Thymus (tissue), 11 donors: ENCODE measurements around the gene RPS6KB2. TPM values are rescaled to one million over a fixed set of nuclear protein-coding genes. Genes with fewer than 3 reads are reported as not detected.
A peak's percentile ranks its signal among the peaks of the same experiment; 100 is the strongest.

Source experiments
- DNase-seq, 9 donors: peaks; one replicate each; pipeline ENCODE4 v3.0.0-alpha.2; 2013; ENCODE audit warnings: low spot score in 9 of 9, low read depth in 6 of 9, missing footprints in 1 of 9
- H3K27ac ChIP-seq, 2 donors: one replicate each; pipeline ENCODE4 v1.5.1; 2013; ENCODE audit warnings: control low read depth in 1 of 2, low read depth in 1 of 2, low read length in 1 of 2, mild to moderate bottlenecking in 1 of 2, moderate library complexity in 1 of 2
- H3K27me3 ChIP-seq, 2 donors: one replicate each; pipeline ENCODE4 v1.5.1; 2013; ENCODE audit warnings: low read length in 1 of 2; ENCODE audit not compliant: control insufficient read depth in 2 of 2, insufficient read depth in 1 of 2
- H3K36me3 ChIP-seq, 2 donors: one replicate each; pipeline ENCODE4 v1.5.1; 2013; ENCODE audit warnings: low read length in 1 of 2, mild to moderate bottlenecking in 1 of 2, moderate library complexity in 1 of 2; ENCODE audit not compliant: control insufficient read depth in 2 of 2, insufficient read depth in 2 of 2
- H3K4me1 ChIP-seq, 2 donors: one replicate each; pipeline ENCODE4 v1.5.1; 2013; ENCODE audit warnings: low read length in 2 of 2; ENCODE audit not compliant: control insufficient read depth in 2 of 2, insufficient read depth in 2 of 2
- H3K4me3 ChIP-seq, 2 donors: one replicate each; pipeline ENCODE4 v1.5.1; 2013; ENCODE audit warnings: low read length in 2 of 2, control low read depth in 1 of 2, mild to moderate bottlenecking in 1 of 2
- H3K9me3 ChIP-seq, 2 donors: one replicate each; pipeline ENCODE4 v1.5.1; 2013; ENCODE audit warnings: low read length in 1 of 2, mild to moderate bottlenecking in 1 of 2; ENCODE audit not compliant: control insufficient read depth in 2 of 2, insufficient read depth in 1 of 2
- WGBS: extraction: QIAGEN DNeasy Blood & Tissue Kit; methylation state at CpG from one replicate; pipeline ENCODE4 v1.1.7; 2013; 5-methylcytosine and 5-hydroxymethylcytosine counted together
- polyA plus RNA-seq: library from polyadenylated mRNA; stranded (reverse); fragments of 200-250 nt; gene quantifications from one replicate; pipeline ENCODE4 v1.2.3, GENCODE V29; 2013
- total RNA-seq: library from RNA; stranded (reverse); fragments of 120-200 nt; gene quantifications from one replicate; pipeline ENCODE4 v1.2.4, GENCODE V29; 2013
- donor health status: healthy.

Gene RPS6KB2
- total and polyA plus RNA-seq, 2 donors: 50.1 to 76.8 TPM

DNA sequence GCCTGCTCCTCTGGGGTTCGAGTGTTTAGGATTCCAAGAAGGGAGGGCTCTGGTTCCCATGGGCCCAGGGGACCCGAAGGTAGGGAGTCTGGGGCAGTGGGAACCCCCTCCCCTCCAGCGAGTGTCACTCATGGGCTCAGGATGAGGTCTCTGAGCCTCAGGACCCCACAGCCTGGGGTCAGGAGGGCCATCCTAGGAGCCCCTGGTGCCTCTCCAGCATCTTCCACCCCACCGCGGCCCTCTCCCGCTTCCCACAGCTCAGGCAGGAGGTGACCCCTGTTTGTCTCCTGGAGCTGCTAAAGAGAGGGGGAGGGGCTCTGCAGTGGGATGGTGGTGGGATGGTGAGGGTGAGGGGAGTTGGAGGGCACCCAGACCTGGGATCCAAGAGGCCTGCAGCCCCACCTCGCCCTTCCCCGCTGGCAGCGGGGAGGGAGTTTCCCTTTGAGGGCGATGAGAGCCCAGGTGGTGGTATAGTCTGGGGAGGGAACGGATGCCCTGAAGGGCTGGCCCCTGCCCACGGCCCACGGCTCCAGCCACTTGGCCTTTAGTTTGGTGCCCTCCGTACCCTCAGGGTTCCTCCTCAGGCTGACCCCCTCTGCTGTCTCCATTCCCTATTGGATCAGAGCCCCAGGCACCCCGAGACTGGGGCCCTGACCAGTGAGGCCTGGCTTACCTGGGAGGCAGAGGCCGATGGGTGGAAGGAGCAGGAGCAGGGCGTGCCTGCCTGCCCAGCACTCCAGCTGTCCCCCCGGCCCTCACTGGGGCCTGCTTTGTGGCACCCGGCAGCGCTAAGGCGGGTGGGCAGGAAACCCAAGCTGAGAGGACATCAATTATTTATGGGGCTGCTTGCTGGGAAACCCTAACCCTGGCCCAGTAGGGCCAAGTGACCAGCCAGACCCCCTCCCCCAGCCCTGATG, 25.8 kb downstream of the RPS6KB2 start:
- no peak for DNase-seq
- H3K9me3 ChIP-seq: no peaks in the 10 kb centered on the region
- H3K4me3 ChIP-seq: no peak overlapping the region
- WGBS: 96% methylated on average over 21 of the region's 21 CpGs
- H3K4me1 ChIP-seq: peaks cover 0 to 25% of the 10 kb centered on the region in 2 donors
- no peaks in the 10 kb centered on the region for H3K36me3 ChIP-seq
- no peaks in the 10 kb centered on the region for H3K27me3 ChIP-seq
- H3K27ac ChIP-seq: no peak overlapping the region

DNA sequence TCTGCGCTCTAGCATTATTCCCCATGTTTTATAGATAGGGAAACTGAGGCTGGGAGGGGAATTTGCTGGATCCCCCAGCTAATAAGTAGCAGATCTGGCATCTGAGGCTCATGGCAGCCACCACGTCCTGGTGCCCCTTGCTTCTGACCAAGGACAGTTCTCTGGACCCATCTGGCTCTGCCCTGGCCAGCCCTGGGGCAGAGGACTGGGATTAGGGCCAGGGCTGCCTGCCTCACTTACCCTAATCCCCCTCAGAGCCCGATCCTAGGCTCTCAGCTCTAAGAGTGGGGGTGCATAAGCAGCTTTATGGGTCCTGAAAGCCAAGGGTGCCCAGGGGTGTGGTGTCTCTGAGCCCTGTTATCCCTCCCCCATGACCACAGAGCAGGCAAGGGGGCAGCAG, 26.8 kb downstream of the RPS6KB2 start, which contains the start of gene CABP4:
Gene CABP4 (plus strand): TSS at position 301 of the 400 bp plus-strand sequence. CDS start 70 bp downstream, at position 371.
- H3K27me3 ChIP-seq: no peaks in the 10 kb centered on the region
- no peak for DNase-seq
- H3K27ac ChIP-seq: no peak within 1 kb of the TSS
- H3K9me3 ChIP-seq: no peaks in the 10 kb centered on the region
- 96% methylated on average over 3 of the region's 3 CpGs for WGBS
- no peaks in the 10 kb centered on the region for H3K36me3 ChIP-seq
- H3K4me1 ChIP-seq: peaks cover 0 to 15% of the 10 kb centered on the region in 2 donors
- H3K4me3 ChIP-seq: no peak within 1 kb of the TSS

GRCh38 chr11:67456068-67456705, 27.9 kb downstream of the RPS6KB2 start:
- peaks cover 0 to 4% of the 10 kb centered on the region in 2 donors for H3K4me1 ChIP-seq
- H3K9me3 ChIP-seq: no peaks in the 10 kb centered on the region
- 97% methylated on average over 25 of the region's 25 CpGs for WGBS
- no peak overlapping the region for H3K4me3 ChIP-seq
- no peak for DNase-seq
- no peak overlapping the region for H3K27ac ChIP-seq
- no peaks in the 10 kb centered on the region for H3K27me3 ChIP-seq
- no peaks in the 10 kb centered on the region for H3K36me3 ChIP-seq

GRCh38 chr11:67457453-67457852, 29.2 kb downstream of the RPS6KB2 start:
- WGBS: 98% methylated on average over 12 of the region's 12 CpGs
- Histone ChIP-seq H3K4me1 (no peaks in the 10 kb centered on the region), H3K4me3 (no peak overlapping the region), H3K27me3 (no peaks in the 10 kb centered on the region), H3K27ac (no peak overlapping the region), H3K9me3 (no peaks in the 10 kb centered on the region), H3K36me3 (no peaks in the 10 kb centered on the region)
- DNase-seq: no peak

GRCh38 chr11:67458266-67458665, 30.0 kb downstream of the RPS6KB2 start:
- H3K27ac ChIP-seq: no peak overlapping the region
- 97% methylated on average over 19 of the region's 19 CpGs for WGBS
- no peaks in the 10 kb centered on the region for H3K4me1 ChIP-seq
- H3K9me3 ChIP-seq: no peaks in the 10 kb centered on the region
- DNase-seq: no peak
- H3K27me3 ChIP-seq: no peaks in the 10 kb centered on the region
- H3K36me3 ChIP-seq: no peaks in the 10 kb centered on the region
- H3K4me3 ChIP-seq: no peak overlapping the region

DNA sequence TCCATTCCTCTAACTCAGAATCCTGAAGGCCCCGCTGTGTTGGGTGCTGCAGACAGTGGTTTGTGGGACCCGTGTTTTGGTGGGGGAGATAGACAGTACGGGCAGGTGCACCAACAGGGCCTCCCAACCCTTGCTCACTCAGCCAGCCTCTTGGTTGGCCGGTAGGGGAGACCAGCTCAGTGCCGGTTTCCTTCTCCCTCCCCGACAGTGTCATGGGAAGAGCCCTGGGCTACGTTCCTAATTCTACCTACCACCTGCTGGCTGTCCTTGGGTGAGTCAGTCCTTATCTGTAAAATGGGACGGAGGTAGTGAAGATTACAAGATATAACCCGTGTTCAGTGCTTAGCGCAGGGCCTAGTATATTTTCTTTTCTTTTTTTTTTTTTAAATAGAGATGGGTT, 34.9 kb downstream of the RPS6KB2 start:
- Histone ChIP-seq H3K36me3 (peaks cover 6 to 7% of the 10 kb centered on the region in 2 donors), H3K9me3 (peaks cover 0 to 7% of the 10 kb centered on the region in 2 donors), H3K4me3 (no peak overlapping the region), H3K4me1 (peaks cover 28 to 45% of the 10 kb centered on the region in 2 donors), H3K27ac (no peak overlapping the region), H3K27me3 (no peaks in the 10 kb centered on the region)
- no peak for DNase-seq
- 96% methylated on average over 10 of the region's 10 CpGs for WGBS

DNA sequence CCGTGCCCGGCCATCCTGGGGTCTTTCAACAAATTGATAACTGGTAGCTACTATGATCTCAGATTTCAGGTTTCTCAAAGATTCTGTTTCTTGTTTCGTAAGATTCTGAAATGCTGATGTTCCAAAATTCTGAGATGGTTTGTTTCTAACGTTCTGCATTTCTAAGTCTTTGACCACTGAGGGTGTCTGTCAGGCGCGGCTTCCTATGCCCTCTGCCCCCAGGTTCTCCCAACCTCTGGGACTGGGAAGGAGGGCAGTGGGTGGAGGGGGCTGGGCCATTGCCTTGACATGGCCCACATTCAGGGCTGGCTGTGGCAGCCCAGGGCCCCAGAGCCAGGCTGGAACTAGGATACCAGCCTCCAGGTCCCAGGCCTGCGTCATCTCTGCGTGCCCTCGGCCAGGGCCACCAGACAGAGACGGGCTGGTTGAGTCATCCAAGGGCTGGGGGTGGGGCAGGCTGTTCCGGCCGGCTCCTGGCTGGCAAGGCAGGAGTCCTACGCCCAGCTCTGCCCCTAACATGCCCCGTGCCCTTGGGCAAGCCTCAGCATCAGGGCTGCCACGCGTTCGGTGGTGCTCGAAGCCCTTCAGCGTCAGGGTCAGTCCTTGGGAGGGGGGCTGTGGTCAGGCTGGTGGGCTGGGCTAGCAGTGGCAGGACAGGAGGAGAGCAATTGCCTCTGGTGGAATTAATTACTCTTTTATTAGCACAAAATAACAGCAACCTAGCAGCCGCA, 35.6 kb downstream of the RPS6KB2 start:
- Histone ChIP-seq H3K4me1 (peaks cover 33 to 50% of the 10 kb centered on the region in 2 donors), H3K27ac (peak overlapping the region; percentile 71 to 89), H3K27me3 (no peaks in the 10 kb centered on the region), H3K4me3 (peak overlapping the region; percentile 90 to 95), H3K36me3 (peaks cover 6 to 7% of the 10 kb centered on the region in 2 donors), H3K9me3 (peaks cover 0 to 7% of the 10 kb centered on the region in 2 donors)
- 93% methylated on average over 20 of the region's 20 CpGs for WGBS
- no peak for DNase-seq

DNA sequence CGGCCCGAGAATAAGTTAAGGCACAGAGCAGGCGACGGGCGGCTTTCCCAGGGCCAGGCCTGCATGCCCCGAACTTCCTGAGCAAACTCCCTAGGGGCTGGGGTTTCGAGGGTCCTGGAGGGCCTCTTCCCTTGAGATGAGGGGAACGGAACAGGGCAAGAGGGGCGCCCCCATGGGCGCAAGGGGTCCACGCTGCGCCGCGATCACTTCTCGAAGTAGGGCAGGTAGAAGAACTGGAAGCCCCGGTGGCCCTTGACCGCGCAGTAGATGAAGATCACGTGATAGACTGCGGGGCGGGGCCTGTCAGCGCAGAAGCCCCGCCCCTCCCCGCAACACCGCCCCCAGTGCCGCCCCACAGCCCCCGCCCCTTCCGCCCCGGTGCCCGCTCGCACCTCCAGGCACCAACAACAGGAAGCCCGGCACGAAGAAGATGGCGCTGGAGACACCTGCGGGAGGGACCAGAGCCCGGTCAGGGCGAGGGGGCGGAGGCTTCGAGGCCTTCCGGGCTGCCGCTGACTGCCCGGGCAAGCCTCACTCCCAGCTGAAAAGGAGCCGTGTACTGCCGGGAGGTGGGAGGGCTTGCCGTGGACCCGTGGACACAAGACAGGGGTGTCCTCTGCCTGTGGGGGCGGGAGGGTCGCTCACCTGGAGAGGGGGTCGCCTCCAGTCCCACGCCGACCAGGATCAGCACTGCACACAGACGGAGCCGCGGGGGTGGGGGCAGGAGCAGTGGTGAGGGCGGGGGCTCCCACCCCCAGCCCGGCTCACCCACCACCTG, 36.3 kb downstream of the RPS6KB2 start:
- Histone ChIP-seq H3K4me3 (peak overlapping the region; percentile 90 to 95), H3K27ac (peak overlapping the region; percentile 95 to 99), H3K36me3 (peaks cover 6 to 7% of the 10 kb centered on the region in 2 donors), H3K4me1 (peaks cover 33 to 53% of the 10 kb centered on the region in 2 donors), H3K27me3 (no peaks in the 10 kb centered on the region), H3K9me3 (peaks cover 0 to 7% of the 10 kb centered on the region in 2 donors)
- WGBS: 12% methylated on average over 56 of the region's 56 CpGs
- peak in 8 of 9 donors; percentile 74 to 93 (median 84) for DNase-seq
